Activated CD8-positive, alpha-beta memory T cell treated with anti-CD3 and anti-CD28 coated beads for 24 hours (primary cell): ENCODE data around the gene CIART.
"Not testable (repeated sequence)": the region's sequence is repeated elsewhere in the genome, so short reads cannot be mapped to it uniquely, and the experiment has no call there.

ENCODE experiments used
- DNase-seq: peaks from one replicate; pipeline ENCODE4 v3.0.0-alpha.2; 2020

The CIART gene

DNA sequence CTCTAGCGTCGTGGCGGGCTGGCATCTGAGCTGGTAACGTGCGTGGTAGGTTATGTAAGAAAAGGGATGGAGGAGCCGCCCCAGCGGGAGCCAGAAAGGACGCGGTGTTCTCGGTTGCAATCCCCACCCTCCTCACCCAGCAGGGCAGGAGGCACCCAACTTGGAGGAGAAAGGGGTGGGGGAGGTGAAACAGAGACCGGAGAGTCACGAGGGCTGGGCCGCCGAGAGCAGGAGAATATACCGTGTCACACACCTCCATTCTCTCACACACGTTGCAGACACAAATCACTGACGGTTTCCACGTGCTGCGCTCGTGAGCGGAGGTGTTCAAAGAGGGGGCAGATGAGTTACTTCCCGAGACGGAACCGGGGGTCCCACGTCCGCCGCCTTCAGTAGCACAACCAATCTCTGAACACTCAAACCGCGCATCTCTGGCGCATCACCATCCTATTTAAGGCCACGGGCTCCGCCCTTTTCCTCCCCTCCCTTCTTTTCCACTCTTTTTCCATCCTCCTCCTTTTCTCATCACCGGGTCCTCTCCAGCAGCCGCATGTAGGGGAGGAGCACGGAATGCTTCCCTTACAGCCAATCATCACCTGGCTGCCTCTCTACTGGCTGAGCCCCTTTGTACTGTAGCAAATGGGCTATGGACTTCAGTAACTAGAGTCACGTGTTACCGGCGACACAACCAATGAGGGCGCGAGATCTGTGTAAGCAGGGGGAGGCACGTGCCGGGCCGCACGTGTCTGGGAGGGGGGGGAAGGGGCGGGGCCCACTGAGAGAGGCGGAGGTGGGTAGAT is at the start of gene CIART:
Gene CIART, plus strand, starts transcription at position 797 of the 800 bp plus-strand sequence. CDS start 714 bp downstream, outside the sequence.
- DNase-seq = peak; percentile 84

- not testable (repeated sequence) for DNase-seq
Observed at GRCh38 chr1:150232921-150233320, 49.4 kb upstream of the CIART start.

DNA sequence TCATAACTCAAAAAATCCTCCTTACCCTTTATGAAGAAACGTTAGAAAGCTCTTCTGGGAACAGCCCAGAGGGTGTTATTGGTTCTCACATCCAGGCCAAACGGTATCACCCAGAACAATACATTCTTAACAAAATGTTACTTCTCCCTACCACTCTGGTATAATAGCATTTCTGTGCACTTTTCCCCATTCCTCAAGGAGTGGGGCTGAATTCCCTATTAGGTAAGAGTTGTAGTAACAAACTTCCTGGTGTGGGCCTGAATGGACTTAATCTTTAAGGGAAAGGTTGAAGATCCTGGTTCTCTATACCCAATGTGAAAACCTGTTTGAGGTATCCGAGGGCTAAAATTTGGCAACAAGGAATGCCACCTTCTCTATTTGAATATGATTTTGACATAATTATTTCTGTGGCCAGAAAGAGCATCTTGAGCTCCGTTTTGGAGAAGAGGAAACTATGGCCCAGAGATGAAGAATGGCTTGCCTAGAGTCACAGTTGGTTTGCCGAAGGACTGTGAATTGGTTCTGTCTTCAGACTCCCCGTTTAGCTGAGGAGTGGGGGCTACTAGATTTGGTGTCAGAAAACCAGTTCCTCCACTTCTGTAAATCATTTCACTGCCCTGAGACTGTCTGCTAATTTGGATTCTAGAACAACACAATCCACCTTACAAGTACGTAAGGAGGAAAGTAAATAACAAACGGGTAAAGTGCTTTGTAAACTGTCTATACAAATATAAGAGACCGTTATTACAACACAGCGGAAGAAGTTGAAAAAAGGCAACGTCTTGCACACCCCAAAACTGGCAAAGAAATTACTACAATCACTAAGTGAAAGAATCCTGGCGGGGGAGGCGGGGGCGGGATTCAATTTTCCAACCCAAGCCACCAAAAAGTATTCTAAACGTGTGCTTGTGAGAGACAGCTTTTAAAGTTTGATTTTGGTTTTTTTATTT is 48.7 kb upstream of the CIART start:
- peak; percentile 73 for DNase-seq

- no peak for DNase-seq
Observed at GRCh38 chr1:150234309-150234565, 48.1 kb upstream of the CIART start.

GRCh38 chr1:150234566-150235293 is 47.6 kb upstream of the CIART start:
- peak; percentile 93 for DNase-seq

- DNase-seq = peak; percentile 76
Observed at GRCh38 chr1:150235294-150235851, 47.0 kb upstream of the CIART start.

DNA sequence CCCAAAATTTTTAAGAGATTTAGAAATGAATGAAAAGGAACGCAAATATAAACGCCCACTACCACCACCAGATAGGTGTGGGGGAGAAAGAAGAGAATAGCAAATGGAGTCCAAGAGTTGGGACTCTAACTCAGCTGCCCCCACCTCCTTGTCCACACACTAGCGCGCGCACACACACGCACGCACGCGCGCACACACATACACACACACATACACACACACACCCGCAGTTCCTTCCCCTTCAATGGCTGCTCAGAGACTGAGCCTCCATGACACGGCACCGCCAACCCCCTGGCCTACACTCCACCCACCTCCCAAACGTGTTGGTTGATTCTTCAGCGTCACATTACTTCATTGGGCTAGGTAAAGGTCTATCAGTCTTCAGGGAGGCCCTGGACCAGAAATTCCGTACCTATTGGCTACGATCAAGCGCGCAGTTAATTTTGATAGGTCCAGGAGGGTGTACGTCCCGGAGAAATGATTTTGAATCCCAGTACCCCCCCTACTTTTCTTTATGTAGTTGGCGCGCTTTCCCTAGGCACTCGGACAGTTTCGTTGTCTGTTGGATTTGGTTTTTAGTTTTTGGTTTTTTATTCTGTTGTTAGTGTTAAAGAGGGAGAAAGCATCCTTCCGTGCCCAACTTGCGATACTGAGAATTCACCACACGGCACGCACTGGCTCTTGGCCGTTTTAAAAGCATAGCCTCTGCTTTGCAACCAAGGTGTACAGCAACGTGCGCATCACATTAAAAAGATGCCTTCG is 46.3 kb upstream of the CIART start, which contains the start of gene ANP32E:
Gene ANP32E, minus strand, starts transcription at position 261 of the 762 bp plus-strand sequence. CDS start 326 bp downstream, outside the sequence.
- peak; percentile 93 for DNase-seq

GRCh38 chr1:150236614-150237100 is 45.7 kb upstream of the CIART start:
- DNase-seq = no peak

GRCh38 chr1:150237176-150237575 is 45.2 kb upstream of the CIART start:
- DNase-seq = peak; percentile 52

DNA sequence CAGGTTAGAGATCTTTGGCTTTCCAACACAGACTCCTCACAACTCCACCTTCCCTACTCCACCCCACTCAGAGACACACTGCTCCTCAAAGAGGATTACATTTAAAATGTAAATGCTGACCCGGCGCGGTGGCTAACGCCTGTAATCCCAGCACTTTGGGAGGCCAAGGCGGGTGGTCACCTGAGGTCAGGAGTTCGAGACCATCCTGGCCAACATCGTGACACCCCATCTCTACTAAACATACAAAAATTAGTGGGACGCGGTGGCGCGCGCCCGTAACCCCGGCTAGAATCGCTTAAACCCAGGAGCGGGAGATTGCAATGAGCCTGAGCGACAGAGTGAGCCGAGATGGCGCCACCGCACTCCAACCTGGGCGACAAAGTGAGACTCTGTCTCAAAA is 44.6 kb upstream of the CIART start:
- peak; percentile 46 for DNase-seq

DNA sequence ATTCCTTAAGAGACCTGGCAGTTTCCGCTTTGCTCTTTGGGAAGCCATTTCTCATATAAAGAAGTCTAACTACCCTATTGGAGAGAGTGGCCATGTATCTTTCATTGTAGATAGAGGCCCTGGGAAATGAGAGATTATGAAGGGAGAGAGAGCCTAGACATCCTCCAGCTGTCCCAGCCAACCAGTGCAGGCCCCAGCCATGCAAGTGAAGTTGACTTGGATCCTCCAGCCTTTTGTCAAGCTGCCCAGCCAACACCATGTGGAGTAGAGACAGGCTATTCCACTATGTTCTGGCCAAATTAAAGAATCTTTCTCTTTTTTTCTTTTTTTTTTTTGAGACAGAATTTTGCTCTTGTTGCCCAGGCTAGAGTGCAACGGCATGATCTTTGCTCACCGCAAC is 39.4 kb upstream of the CIART start:
- DNase-seq = no peak

GRCh38 chr1:150249936-150250335 is 32.4 kb upstream of the CIART start:
- no peak for DNase-seq

- no peak for DNase-seq
Observed at GRCh38 chr1:150256198-150256553, 26.2 kb upstream of the CIART start.

- no peak for DNase-seq
Observed at GRCh38 chr1:150256554-150257341, 25.6 kb upstream of the CIART start.

- no peak for DNase-seq
Observed at GRCh38 chr1:150257624-150258585, 24.4 kb upstream of the CIART start, which contains the start of gene CA14. Gene CA14, plus strand, starts transcription at chr1:150257774. Its CDS starts 355 bp downstream, at chr1:150258129.

GRCh38 chr1:150259217-150259616 is 23.1 kb upstream of the CIART start:
- no peak for DNase-seq

DNA sequence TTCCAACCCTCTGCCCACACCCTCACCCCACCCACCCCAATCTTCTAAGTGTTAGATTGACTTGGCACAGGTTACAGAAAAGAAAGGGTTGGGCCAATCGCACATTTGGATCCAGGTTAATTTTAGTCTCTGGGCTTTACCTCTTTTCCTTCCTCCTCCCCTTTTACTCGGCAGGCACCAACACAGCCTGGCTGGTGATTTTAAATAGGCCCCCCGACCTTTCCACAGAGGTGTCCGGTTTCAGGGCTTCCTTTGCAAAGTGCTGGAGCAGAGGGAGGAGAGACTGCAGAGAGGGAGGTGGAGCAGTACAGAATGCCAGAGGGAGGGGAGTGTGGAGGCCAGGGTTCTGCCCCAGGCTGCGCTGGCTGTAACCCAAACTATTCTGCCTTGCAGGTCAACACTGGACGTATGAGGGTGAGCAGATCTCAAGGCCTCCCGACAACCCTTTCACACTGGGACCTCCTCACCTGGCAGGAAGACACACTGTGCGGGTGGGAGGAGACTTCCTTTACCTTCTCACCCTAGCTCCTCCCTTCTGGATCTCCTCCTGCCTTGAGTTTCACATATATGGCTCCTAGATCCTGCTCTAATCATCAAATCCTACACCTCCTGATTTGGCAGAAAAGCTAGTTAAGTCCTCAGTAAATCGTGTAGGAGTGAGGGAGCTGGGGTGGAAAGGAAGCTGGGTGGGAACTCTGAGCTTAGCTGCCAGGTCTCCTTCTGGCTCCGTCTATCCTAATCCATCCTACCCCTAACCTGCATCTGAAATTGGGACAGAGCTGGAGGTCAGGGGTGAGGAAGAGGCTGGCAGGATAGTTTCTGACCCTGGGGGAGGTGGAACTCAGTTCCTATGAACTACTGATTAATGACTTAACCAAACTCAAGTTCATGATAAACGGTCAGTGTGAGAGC is 22.3 kb upstream of the CIART start:
- DNase-seq = no peak

DNA sequence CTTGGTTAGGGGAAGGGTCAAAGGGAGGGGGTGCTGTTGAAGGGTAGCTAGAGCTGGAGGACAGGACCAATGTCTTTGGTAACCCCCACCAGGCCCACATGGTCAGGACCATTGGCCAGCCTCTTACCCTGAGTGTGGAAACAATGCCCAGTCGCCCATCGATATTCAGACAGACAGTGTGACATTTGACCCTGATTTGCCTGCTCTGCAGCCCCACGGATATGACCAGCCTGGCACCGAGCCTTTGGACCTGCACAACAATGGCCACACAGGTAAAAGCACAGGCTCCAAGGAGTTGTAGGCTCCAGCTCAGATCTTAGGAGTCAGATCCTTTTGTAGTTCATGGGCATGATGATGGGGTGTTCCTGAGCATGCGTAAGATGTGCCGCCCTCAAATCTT is 21.0 kb upstream of the CIART start:
- no peak for DNase-seq
